Esophagus muscularis mucosa (tissue), 4 donors: Measurements from ENCODE around the gene PSMC5. TPM values are rescaled to one million over a fixed set of nuclear protein-coding genes. Genes with fewer than 3 reads are reported as not detected.
A peak's percentile ranks its signal among the peaks of the same experiment; 100 is the strongest.

ENCODE experiments used
- DNase-seq: peaks from one replicate; pipeline ENCODE4 v3.0.0-alpha.2; 2017; ENCODE audit errors: extremely low spot score
- H3K27ac ChIP-seq, 4 donors: fragments of 200-600 bp; sonication (generic); replicated peaks in 1 of 4; 1 replicate in 3 of 4; 2 replicates in 1 of 4; pipeline ENCODE4 v1.5.1; 2016 to 2019; ENCODE audit warnings: mild to moderate bottlenecking in 1 of 4
- H3K27me3 ChIP-seq, 4 donors: fragments of 200-600 bp; sonication (generic); one replicate each; pipeline versions ENCODE4 v1.5.1 to v1.6.0; 2016 to 2019
- H3K36me3 ChIP-seq, 4 donors: fragments of 200-600 bp; sonication (generic); one replicate each; pipeline ENCODE4 v1.5.1; 2016 to 2019
- H3K4me1 ChIP-seq, 4 donors: fragments of 200-600 bp; sonication (generic); one replicate each; pipeline ENCODE4 v1.5.1; 2016 to 2019
- H3K4me3 ChIP-seq, 4 donors: fragments of 200-600 bp; sonication (generic); 1 replicate in 2 of 4; 2 replicates in 2 of 4; pipeline ENCODE4 v1.5.1; 2016 to 2019; ENCODE audit warnings: mild to moderate bottlenecking in 4 of 4, moderate library complexity in 1 of 4
- H3K9me3 ChIP-seq, 4 donors: fragments of 200-600 bp; sonication (generic); 1 replicate in 3 of 4; 2 replicates in 1 of 4; pipeline ENCODE4 v1.5.1; 2016 to 2019
- EP300 ChIP-seq: sonication (generic); formaldehyde crosslinking; IDR thresholded peaks from one replicate; pipeline ENCODE4 v1.6.1; 2017; ENCODE audit warnings: antibody characterized with exemption
- POLR2A ChIP-seq: fragments of 450-650 bp; IDR thresholded peaks from one replicate; pipeline ENCODE4 v1.6.1; 2017; ENCODE audit warnings: antibody characterized with exemption, moderate library complexity, mild to moderate bottlenecking, low read depth
- POLR2AphosphoS5 ChIP-seq, 2 donors: sonication (generic); formaldehyde crosslinking; IDR thresholded peaks; one replicate each; pipeline ENCODE4 v1.6.1; 2017; ENCODE audit warnings: antibody characterized with exemption in 2 of 2
- WGBS: methylation state at CpG from one replicate; pipeline ENCODE4 v1.1.5; 2018; 5-methylcytosine and 5-hydroxymethylcytosine counted together
- intact Hi-C: fragments of 100-400 bp; cut with DNase I; formaldehyde crosslinking; loops from one replicate; pipeline ENCODE4 v1.15.1; 2023
- total RNA-seq, 4 donors: library from RNA; depleted of rRNA; stranded (reverse); fragments of >200 nt; gene quantifications; one replicate each; pipeline versions ENCODE4 v1.1.0 to v1.2.1, GENCODE V29; 2016
- TF ChIP-seq, protein P1 (sequence below), 3 experiments: fragments of 200-600 bp in 2 of 3; fragments of 450-650 bp in 1 of 3; sonication (generic) in 2 of 3; IDR thresholded peaks; one replicate each; pipeline ENCODE4 v1.5.1; 2017 to 2019; ENCODE audit warnings: antibody characterized with exemption in 3 of 3, mild to moderate bottlenecking in 2 of 3, moderate library complexity in 1 of 3

Gene PSMC5
- 100 to 1,000 TPM in 1 of 4 donors, 10 to 100 TPM in 3; 71.2 to 117 (median 92.1) TPM for total RNA-seq

DNA sequence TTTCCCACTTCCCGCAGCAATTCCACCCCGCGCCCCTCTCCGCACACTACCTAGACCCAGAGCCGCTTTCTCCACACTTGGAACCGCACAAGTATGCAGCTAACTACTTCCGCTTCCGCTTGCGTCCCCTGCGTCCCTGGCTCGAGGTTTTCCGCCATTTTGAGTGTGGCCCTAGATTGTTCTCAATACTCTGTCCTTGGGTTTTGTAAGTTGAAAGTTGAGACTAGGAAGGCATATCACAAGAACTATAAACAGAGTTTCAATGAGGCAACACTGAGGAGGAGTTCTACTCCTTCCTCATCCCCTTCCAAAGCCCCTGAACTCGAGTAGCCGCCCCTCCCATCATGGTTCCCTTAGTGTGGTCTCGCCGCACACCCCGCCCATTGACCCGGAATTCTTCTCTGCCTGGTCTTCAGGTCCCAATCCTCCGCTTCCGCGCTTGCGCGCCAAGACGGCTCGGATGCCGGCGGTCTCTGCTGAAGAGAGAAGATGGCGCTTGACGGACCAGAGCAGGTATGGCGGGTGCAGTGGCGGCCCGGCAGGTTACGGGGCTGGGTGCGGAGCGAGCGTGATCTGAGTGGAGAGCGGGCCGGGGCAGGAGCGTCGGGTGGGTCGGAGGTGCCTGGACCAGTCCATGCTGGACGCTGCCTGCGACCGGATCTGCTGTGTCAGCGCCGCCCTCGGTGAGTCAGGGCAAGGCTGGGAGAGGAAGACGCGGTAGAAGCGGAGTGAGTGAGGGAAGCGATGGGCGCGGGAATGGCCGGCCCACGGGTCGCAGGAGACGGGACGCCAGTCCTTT is at the start of gene PSMC5, which contains the start of gene FTSJ3:
Gene PSMC5 (plus strand): TSS at position 430 of the 799 bp plus-strand sequence. CDS start 60 bp downstream, at position 490.
Gene FTSJ3 (minus strand): TSS at position 662 of the 799 bp plus-strand sequence. CDS start 761 bp downstream, outside the sequence.
- Histone ChIP-seq H3K27ac (peak within 1 kb of the TSS; percentile 88 to 94 (median 90)), H3K4me3 (peak within 1 kb of the TSS; percentile 82 to 92 (median 87)), H3K36me3 (peaks cover 57 to 72% (median 68%) of the 10 kb centered on the region in 4 donors), H3K27me3 (no peaks in the 10 kb centered on the region), H3K9me3 (no peaks in the 10 kb centered on the region), H3K4me1 (peaks cover 23 to 48% (median 39%) of the 10 kb centered on the region in 4 donors)
- intact Hi-C loops = loop anchor here (5.0 kb wide), 1 partner anchor 50 kb away; no protein-coding TSS in a partner anchor
- DNase-seq = peak; percentile 99
- TF ChIP-seq POLR2AphosphoS5 (IDR thresholded peaks at IDR 0.05) = peak; percentile 84 to 97
- TF ChIP-seq EP300 = no peak
- TF ChIP-seq POLR2A = peak; percentile 66
- TF ChIP-seq, protein P1, sequence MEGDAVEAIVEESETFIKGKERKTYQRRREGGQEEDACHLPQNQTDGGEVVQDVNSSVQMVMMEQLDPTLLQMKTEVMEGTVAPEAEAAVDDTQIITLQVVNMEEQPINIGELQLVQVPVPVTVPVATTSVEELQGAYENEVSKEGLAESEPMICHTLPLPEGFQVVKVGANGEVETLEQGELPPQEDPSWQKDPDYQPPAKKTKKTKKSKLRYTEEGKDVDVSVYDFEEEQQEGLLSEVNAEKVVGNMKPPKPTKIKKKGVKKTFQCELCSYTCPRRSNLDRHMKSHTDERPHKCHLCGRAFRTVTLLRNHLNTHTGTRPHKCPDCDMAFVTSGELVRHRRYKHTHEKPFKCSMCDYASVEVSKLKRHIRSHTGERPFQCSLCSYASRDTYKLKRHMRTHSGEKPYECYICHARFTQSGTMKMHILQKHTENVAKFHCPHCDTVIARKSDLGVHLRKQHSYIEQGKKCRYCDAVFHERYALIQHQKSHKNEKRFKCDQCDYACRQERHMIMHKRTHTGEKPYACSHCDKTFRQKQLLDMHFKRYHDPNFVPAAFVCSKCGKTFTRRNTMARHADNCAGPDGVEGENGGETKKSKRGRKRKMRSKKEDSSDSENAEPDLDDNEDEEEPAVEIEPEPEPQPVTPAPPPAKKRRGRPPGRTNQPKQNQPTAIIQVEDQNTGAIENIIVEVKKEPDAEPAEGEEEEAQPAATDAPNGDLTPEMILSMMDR (IDR thresholded peaks at IDR 0.05) = peak; percentile 14 to 55 (median 36)
- 0% methylated on average over 34 of the region's 58 CpGs for WGBS

DNA sequence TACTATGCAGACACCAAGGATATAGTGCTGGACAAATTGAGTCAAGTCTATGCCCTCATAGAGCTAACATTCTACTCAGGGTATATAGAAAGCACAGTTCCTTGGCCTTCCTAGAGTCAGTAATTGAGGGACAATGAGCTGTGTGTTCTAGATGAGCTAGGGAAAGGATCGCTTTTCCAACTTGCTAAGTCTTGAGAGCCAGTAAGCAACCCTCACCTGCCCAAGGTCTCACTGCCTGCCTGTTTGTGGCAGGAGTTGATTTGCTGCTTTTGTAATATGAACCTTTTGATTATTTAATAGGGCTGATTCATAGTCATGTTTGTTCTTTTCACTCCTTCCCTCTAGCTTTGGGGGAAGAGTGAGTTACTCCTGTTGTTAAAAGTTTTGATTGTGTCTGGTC is 46.7 kb upstream of the PSMC5 start:
- Histone ChIP-seq H3K27ac (no peak overlapping the region), H3K27me3 (no peaks in the 10 kb centered on the region), H3K36me3 (peaks cover 0 to 33% (median 20%) of the 10 kb centered on the region in 4 donors), H3K4me1 (peaks cover 24 to 85% (median 67%) of the 10 kb centered on the region in 4 donors), H3K4me3 (no peak overlapping the region), H3K9me3 (no peaks in the 10 kb centered on the region)
- TF ChIP-seq POLR2AphosphoS5 (IDR thresholded peaks at IDR 0.05) = no peak
- TF ChIP-seq EP300 = no peak
- no peak for TF ChIP-seq POLR2A
- TF ChIP-seq, protein P1 (IDR thresholded peaks at IDR 0.05) = no peak
- WGBS = 94% methylated on average over 1 of the region's 1 CpG
- intact Hi-C loops = no loop called here
- DNase-seq = no peak

DNA sequence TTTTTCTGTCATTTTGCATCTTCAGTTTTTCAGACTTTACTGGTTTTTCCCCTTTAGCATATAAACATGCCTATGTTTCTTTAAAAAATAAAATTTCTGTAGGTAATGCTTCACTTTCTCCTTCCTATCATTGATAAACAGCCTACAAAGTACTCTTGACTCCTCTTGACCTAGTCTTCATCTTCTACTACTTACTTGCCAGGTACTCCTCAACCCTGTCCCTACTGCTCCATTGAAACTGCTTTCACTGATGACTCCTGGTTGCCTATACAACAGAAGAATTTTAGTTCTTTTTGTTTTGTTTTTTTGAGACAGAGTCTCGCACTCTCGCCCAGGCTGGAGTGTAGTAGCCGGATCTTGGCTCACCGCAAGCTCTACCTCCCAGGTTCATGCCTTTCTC is 46.3 kb upstream of the PSMC5 start:
- Histone ChIP-seq H3K4me1 (peaks cover 20 to 85% (median 64%) of the 10 kb centered on the region in 4 donors), H3K4me3 (no peak overlapping the region), H3K27ac (no peak overlapping the region), H3K27me3 (no peaks in the 10 kb centered on the region), H3K36me3 (peaks cover 0 to 33% (median 22%) of the 10 kb centered on the region in 4 donors), H3K9me3 (no peaks in the 10 kb centered on the region)
- intact Hi-C loops = no loop called here
- 96% methylated on average over 4 of the region's 4 CpGs for WGBS
- DNase-seq = no peak
- TF ChIP-seq EP300 = no peak

- no peak overlapping the region for H3K4me3 ChIP-seq
- DNase-seq = no peak
- intact Hi-C loops = no loop called here
- no peaks in the 10 kb centered on the region for H3K9me3 ChIP-seq
- H3K36me3 ChIP-seq = peaks cover 13 to 42% (median 38%) of the 10 kb centered on the region in 4 donors
- H3K4me1 ChIP-seq = peaks cover 8 to 64% (median 39%) of the 10 kb centered on the region in 4 donors
- 80% methylated on average over 6 of the region's 6 CpGs for WGBS
- H3K27ac ChIP-seq = no peak overlapping the region
- TF ChIP-seq POLR2AphosphoS5 (IDR thresholded peaks at IDR 0.05) (no peak), EP300 (no peak), POLR2A (no peak)
- TF ChIP-seq, protein P1 (IDR thresholded peaks at IDR 0.05) = no peak
- H3K27me3 ChIP-seq = no peaks in the 10 kb centered on the region
Observed at GRCh38 chr17:63783522-63783921, 43.7 kb upstream of the PSMC5 start.

DNA sequence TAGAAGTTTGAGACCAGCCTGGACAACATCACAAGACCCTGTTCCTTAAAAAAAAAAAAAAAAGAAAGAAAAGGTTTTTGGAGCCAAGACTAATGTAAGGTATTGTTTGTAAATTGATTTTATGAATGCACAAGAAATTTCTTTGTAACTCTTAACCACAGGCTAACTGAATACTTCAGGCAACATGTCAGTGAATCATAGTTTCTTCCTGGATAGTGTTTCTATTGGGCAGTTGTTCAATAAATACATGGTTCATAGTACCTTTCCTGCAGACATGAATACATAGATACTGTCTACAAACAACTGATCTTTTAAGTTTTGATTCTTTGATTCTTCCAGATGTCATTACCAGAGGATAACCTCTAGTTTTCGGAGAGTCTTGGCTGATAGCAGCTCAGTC is 41.7 kb upstream of the PSMC5 start:
- Histone ChIP-seq H3K27me3 (no peaks in the 10 kb centered on the region), H3K4me1 (peaks cover 6 to 55% (median 30%) of the 10 kb centered on the region in 4 donors), H3K27ac (no peak overlapping the region), H3K36me3 (peaks cover 21 to 53% (median 45%) of the 10 kb centered on the region in 4 donors), H3K9me3 (no peaks in the 10 kb centered on the region), H3K4me3 (no peak overlapping the region)
- TF ChIP-seq POLR2AphosphoS5 (IDR thresholded peaks at IDR 0.05) (no peak), POLR2A (no peak), EP300 (no peak)
- TF ChIP-seq, protein P1 (IDR thresholded peaks at IDR 0.05) = no peak
- intact Hi-C loops = no loop called here
- no peak for DNase-seq
- 81% methylated on average over 1 of the region's 1 CpG for WGBS
